K562 treated with DMSO at 1 percent for 12 hours (cell line): Measurements from ENCODE around the gene LRRC66. TPM values are rescaled to one million over a fixed set of nuclear protein-coding genes. Genes with fewer than 3 reads are reported as not detected.

Source experiments
- total RNA-seq: library from RNA; unstranded; fragments of 300-600 nt; gene quantifications from 2 replicates; pipeline ENCODE4 v1.2.3, GENCODE V29; 2022; ENCODE audit not compliant: insufficient read depth

LRRC66 gene, protein sequence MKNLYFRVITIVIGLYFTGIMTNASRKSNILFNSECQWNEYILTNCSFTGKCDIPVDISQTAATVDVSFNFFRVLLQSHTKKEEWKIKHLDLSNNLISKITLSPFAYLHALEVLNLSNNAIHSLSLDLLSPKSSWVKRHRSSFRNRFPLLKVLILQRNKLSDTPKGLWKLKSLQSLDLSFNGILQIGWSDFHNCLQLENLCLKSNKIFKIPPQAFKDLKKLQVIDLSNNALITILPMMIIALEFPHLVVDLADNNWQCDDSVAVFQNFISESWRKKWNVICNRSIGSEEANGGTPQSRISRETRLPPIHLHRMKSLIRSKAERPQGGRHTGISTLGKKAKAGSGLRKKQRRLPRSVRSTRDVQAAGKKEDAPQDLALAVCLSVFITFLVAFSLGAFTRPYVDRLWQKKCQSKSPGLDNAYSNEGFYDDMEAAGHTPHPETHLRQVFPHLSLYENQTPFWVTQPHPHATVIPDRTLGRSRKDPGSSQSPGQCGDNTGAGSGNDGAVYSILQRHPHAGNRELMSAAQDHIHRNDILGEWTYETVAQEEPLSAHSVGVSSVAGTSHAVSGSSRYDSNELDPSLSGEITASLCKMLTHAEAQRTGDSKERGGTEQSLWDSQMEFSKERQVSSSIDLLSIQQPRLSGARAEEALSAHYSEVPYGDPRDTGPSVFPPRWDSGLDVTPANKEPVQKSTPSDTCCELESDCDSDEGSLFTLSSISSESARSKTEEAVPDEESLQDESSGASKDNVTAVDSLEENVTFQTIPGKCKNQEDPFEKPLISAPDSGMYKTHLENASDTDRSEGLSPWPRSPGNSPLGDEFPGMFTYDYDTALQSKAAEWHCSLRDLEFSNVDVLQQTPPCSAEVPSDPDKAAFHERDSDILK
- not detected in 2 replicates for total RNA-seq

DNA sequence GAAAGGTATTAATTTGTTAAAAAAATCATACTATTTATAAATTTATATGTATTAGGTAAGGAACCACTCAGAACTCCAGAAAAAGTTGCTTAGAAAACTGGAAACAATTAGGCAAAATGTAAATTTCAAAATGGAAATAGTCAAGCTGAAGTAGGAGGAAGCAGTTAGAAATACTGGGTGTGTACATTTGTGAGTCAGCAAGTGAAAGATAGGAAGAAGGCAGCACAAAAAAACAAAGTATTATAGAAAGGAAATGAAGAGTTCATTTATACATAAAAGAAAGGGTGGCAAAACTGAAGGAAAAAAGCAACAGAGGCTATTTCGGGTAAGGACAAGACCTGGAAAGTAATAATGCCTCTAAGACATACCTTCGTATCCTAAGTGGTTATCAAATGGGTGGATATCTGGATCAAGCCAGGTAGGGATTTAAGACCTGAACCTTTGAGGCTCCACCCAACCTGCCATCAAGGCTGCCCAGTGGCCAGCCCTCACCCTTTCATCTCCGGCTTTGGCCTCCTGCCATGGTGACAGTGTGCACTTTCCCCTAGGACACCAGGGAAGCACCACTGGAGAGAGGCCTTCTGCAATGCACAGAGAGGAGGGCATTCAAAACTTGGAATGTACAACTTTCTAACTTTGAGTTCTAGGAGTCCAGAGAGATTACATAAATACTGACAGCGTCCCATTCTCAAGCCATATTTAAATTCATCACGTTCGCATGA, at the start of gene LRRC66:
LRRC66 (minus strand) TSS at position 428 of the 722 bp plus-strand sequence. CDS start 2,750 bp downstream, outside the sequence.

DNA sequence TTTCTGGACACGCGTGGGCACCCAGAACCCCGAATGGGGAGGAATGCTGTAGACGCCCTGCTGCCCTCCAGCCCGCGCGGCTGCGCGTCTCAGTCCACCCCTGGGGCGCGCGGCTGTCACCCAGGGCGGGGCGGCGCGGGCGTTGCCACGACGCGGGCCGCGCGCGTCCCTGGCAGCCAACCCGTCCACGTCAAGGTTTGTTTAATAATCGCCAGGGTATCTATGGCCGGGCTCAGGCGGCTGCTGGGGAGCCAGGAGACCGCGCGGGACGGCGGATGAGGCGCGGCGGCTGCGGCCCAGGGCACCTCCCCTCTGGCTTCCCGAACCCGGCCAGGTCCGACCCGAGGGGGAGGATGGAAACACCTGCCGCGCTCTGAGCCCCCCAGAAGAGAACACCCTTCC, 31.1 kb upstream of the LRRC66 start, which contains the start of gene SPATA18:
SPATA18 (plus strand) TSS at position 92 of the 402 bp plus-strand sequence. CDS start 401 bp downstream, outside the sequence.

DNA sequence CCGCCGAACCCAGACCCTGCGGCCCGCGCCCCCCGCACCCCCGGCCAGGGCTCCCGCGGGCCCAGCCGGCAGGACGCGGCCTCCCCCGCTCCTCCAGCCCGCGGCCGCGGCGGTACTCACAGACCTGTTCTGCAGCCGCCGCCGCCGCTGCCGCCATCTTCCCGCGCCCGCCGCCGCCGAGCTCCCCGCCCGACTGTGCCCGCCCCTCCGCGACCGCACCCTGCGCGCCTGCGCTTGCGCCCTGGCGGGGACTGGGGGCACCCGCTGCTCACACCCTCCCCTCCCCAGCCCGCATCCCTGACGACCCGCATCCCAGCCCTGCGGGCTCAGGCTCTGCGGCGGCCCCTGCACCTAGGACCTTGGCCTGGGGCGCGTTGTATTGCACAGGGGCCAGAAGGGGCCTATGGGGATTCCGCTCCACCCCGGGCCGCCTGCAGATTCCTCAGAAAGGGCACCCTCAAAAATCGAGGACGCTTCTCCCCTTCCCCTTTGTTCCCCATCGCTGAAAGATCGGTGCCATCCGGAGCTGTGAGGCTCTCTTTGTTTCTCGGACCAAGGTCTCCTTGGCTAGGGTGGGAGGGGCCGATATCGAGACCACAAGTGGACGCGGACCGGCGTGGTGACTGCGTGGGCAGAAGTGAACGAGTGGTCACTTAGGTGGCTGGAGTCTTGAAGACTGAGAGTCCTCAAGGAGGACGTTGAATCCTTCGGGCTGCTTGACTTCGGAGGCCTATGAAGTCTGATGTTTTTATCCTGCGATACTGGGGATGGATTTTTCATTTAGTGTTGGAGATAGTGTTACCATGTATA, 18.1 kb upstream of the LRRC66 start, which contains the start of gene SGCB:
SGCB (minus strand) TSS at position 197 of the 810 bp plus-strand sequence; CDS start at position 157, 40 bp downstream.

Other genes starting within 250 kb of the LRRC66 start
- gene DCUN1D4, start 177.2 kb downstream of the LRRC66 start, total RNA-seq = 4.2 and 14.2 TPM in 2 replicates
- not detected in 2 replicates for gene SGCB, start 17.9 kb upstream of the LRRC66 start, total RNA-seq
- not detected in 2 replicates for gene SPATA18, start 30.9 kb upstream of the LRRC66 start, total RNA-seq